Hepatocyte (in vitro differentiated cells): ENCODE data around the gene PRCD.

ENCODE experiments used
- EZH2phosphoT487 ChIP-seq: fragments of 200-600 bp; sonication (generic); IDR thresholded peaks from one replicate; pipeline ENCODE4 v1.6.1; 2018; ENCODE audit warnings: antibody characterized with exemption, mild to moderate bottlenecking, low read depth, moderate library complexity; ENCODE audit not compliant: unreplicated experiment, severe bottlenecking
- TF ChIP-seq, protein P1 (sequence below): fragments of 200-600 bp; sonication (generic); IDR thresholded peaks from 2 replicates; pipeline ENCODE4 v1.5.1; 2016; ENCODE audit warnings: antibody characterized with exemption, mild to moderate bottlenecking; ENCODE audit not compliant: poor library complexity

DNA sequence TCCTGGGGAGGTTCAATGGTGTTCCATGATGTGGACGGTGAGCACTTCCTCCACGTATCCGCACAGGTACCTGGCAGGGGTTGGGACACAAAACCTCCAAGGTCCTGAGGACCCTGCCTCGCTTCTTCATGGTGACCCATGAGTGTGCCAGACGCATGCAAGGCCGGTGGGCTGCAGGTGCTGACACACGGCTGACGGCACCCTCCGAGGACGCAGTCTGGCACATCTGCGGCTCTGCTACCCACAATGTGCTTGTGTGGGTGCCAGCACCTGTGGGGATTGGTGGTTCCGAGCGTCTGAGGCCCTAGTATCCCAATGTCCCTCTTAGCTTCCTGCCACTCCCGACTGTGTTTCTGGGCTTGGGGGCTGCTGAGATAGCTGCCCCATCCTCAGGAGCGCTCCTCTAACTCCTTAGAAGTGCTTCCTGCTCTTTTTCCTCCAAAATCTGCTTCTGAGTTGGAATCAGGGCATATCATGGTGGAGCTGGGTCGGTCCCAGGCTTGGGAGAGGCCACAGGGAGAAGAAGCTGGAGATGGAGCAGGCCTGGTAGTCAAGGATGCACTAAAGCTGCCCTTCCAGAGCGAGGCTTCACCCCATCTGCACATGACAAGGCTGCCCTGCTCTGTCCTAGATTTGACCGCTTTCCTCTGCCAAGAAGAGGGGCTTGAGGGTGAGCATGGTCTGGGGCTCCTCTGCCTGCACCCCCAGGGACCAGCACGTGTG is 3.9 kb upstream of the PRCD start:
- TF ChIP-seq, protein P1, sequence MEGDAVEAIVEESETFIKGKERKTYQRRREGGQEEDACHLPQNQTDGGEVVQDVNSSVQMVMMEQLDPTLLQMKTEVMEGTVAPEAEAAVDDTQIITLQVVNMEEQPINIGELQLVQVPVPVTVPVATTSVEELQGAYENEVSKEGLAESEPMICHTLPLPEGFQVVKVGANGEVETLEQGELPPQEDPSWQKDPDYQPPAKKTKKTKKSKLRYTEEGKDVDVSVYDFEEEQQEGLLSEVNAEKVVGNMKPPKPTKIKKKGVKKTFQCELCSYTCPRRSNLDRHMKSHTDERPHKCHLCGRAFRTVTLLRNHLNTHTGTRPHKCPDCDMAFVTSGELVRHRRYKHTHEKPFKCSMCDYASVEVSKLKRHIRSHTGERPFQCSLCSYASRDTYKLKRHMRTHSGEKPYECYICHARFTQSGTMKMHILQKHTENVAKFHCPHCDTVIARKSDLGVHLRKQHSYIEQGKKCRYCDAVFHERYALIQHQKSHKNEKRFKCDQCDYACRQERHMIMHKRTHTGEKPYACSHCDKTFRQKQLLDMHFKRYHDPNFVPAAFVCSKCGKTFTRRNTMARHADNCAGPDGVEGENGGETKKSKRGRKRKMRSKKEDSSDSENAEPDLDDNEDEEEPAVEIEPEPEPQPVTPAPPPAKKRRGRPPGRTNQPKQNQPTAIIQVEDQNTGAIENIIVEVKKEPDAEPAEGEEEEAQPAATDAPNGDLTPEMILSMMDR: no peak
- TF ChIP-seq EZH2phosphoT487: no peak
